ENCODE measurements around the gene ZFHX2. TPM values are rescaled to one million over a fixed set of nuclear protein-coding genes. Genes with fewer than 3 reads are reported as not detected.

ZFHX2 gene
- total RNA-seq, 2 donors from 2014 or later, result 12.8 to 15.4 TPM

DNA sequence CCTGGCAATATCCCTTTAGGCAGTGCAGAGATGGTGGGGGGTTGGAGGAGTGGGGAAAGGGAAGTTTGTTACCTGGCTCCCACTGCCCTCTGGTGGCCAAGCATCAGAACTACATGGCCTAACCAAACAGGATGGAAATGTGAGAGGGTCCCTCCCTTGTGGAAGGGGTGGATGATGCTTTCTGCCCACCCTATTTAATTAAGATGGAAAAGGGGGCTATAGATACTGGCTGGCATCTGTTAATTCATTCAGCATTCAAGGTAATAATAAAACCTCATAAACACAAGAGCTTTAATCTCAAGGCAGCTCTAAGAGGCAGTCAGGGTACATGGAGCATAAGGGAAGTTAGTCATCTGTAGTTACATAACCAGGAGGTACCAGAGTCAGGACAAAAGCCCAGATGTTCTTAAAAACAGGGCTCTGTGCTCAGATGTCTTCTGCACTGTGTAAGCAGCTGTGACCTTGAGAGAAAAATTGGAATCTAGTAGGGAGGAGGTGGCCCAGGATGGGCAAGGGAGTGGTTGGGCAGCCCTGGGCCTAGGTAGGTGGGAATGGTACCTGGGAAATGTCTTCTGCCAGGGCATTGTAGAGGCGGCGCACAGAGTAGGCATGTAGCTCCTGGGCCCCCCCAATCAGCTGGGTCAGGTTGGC is 11.4 kb upstream of the ZFHX2 start:
- Histone ChIP-seq H3K4me1 (ENCODE audit: control insufficient read depth, insufficient read depth, low read length) (no peaks in the 10 kb centered on the region), H3K4me3 (ENCODE audit: low read length) (no peak overlapping the region), H3K9me3 (ENCODE audit: control insufficient read depth, low read length) (no peaks in the 10 kb centered on the region), H3K36me3 (ENCODE audit: control insufficient read depth, insufficient read depth, low read length) (peaks cover 79% of the 10 kb centered on the region), H3K27me3 (ENCODE audit: control insufficient read depth, insufficient read depth, low read length, poor library complexity, severe bottlenecking) (no peaks in the 10 kb centered on the region), H3K27ac (ENCODE audit: low read depth, low read length) (no peak overlapping the region), H3K9ac (ENCODE audit: extremely low read depth, low read length, poor library complexity, severe bottlenecking) (no peak overlapping the region)
- WGBS, 2 experiments (ENCODE audit: insufficient coverage in 1 of 2, insufficient read length in 1 of 2), result 89% methylated on average over 2 of the region's 2 CpGs; no CpG with 5 or more reads in 1 of the 2 experiments
- no peaks in the 10 kb centered on the region for H3K27me3 Mint-ChIP-seq (ENCODE audit: insufficient read depth)
- H3K4me3 Mint-ChIP-seq, result no peak overlapping the region
- H3K27ac Mint-ChIP-seq, result no peak overlapping the region
- TF ChIP-seq, protein P1, sequence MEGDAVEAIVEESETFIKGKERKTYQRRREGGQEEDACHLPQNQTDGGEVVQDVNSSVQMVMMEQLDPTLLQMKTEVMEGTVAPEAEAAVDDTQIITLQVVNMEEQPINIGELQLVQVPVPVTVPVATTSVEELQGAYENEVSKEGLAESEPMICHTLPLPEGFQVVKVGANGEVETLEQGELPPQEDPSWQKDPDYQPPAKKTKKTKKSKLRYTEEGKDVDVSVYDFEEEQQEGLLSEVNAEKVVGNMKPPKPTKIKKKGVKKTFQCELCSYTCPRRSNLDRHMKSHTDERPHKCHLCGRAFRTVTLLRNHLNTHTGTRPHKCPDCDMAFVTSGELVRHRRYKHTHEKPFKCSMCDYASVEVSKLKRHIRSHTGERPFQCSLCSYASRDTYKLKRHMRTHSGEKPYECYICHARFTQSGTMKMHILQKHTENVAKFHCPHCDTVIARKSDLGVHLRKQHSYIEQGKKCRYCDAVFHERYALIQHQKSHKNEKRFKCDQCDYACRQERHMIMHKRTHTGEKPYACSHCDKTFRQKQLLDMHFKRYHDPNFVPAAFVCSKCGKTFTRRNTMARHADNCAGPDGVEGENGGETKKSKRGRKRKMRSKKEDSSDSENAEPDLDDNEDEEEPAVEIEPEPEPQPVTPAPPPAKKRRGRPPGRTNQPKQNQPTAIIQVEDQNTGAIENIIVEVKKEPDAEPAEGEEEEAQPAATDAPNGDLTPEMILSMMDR (conservative IDR thresholded peaks at IDR 0.05), result peak; percentile 92
- H3K36me3 Mint-ChIP-seq (ENCODE audit: low read depth), result peaks cover 59% of the 10 kb centered on the region
- no peaks in the 10 kb centered on the region for H3K9me3 Mint-ChIP-seq
- DNase-seq, result peak; percentile 89
- peaks cover 6% of the 10 kb centered on the region for H3K4me1 Mint-ChIP-seq

DNA sequence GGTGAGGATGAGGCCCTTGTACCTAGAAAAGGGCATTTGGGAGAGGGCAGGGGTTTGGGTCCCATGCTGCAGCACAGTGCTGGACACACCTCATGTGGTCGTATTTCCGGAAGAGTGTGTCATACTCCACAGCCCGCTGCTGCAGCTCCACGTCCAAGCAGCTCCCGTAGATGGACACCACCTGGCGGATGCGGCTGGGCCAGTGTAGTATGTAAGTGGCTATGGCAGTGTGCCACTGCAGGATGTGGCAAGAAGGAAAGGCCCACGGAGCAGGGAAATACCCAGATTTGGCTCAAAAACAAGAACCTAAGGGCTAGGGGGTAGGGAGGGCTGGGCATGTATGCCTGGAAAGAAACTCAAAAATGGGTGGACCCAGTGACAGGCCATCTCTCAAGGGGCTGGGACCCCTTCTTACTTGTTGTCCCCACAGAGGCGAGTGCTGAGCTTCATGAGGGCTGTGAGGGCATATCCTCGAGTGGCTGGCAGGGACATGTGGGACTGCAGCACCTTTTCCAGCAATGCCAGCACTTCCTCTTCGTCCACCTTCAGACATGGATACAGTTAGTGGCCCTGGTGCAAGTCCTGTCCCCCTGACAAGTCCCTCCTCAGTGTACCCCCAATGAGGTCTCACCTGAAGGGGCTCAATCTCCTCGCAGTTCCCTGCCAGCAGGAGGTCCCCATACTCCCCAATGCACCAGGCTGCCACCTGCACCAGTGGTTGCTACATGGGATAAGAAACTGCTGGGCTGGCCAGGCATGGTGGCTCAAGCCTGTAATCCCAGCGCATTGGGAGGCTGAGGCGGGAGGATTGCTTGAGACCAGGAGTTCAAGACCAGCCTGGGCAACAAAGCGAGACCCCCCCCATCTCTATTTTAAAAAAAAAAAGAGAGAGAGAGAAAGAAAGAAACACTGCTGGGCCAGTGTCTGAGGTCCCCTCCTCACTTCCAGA is 10.6 kb upstream of the ZFHX2 start:
- no peak overlapping the region for H3K27ac Mint-ChIP-seq
- no peak overlapping the region for H3K4me3 Mint-ChIP-seq

DNA sequence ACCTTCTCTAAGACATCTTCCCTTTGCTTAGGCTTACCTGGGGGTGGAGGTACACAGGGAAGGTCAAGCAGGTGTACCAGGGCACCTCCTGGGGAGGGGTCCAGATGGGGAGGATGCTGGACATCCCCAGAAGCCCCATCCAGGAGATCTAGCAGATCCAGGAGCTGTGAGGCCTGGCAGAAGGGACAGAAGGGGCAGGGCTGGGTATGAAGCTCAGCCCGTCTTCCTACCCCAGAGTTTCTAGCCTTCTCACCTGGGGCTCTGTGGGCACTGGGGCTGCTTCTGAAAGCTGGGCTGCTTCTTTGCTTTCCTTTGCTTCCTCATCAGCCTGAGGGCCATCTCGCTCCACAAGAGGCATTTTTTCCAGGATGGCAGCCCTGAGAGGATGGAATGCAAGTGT is 9.7 kb upstream of the ZFHX2 start:
- no peaks in the 10 kb centered on the region for H3K27me3 Mint-ChIP-seq (ENCODE audit: insufficient read depth)
- H3K4me3 Mint-ChIP-seq, result no peak overlapping the region
- no peaks in the 10 kb centered on the region for H3K9me3 ChIP-seq (ENCODE audit: control insufficient read depth, low read length)
- no peak overlapping the region for H3K9ac ChIP-seq (ENCODE audit: extremely low read depth, low read length, poor library complexity, severe bottlenecking)
- H3K4me1 ChIP-seq (ENCODE audit: control insufficient read depth, insufficient read depth, low read length), result no peaks in the 10 kb centered on the region
- peaks cover 11% of the 10 kb centered on the region for H3K4me1 Mint-ChIP-seq
- H3K27me3 ChIP-seq (ENCODE audit: control insufficient read depth, insufficient read depth, low read length, poor library complexity, severe bottlenecking), result no peaks in the 10 kb centered on the region
- H3K27ac Mint-ChIP-seq, result no peak overlapping the region
- H3K4me3 ChIP-seq (ENCODE audit: low read length), result no peak overlapping the region
- 87 to 90% methylated on average over 2 of the region's 2 CpGs for WGBS, 2 experiments (ENCODE audit: insufficient coverage in 1 of 2, insufficient read length in 1 of 2)
- peaks cover 58% of the 10 kb centered on the region for H3K36me3 Mint-ChIP-seq (ENCODE audit: low read depth)
- no peak for DNase-seq
- no peak overlapping the region for H3K27ac ChIP-seq (ENCODE audit: low read depth, low read length)
- H3K9me3 Mint-ChIP-seq, result no peaks in the 10 kb centered on the region
- peaks cover 82% of the 10 kb centered on the region for H3K36me3 ChIP-seq (ENCODE audit: control insufficient read depth, insufficient read depth, low read length)
- TF ChIP-seq, protein P1 (conservative IDR thresholded peaks at IDR 0.05), result no peak

More for the DNA sequence above, 10.6 kb upstream of the ZFHX2 start:
- peaks cover 9% of the 10 kb centered on the region for H3K4me1 Mint-ChIP-seq
- WGBS, 2 experiments (ENCODE audit: insufficient coverage in 1 of 2, insufficient read length in 1 of 2), result 93 to 96% methylated on average over 10 to 14 of the region's 15 CpGs
- H3K36me3 Mint-ChIP-seq (ENCODE audit: low read depth), result peaks cover 59% of the 10 kb centered on the region
- no peak for DNase-seq
- Histone ChIP-seq H3K36me3 (ENCODE audit: control insufficient read depth, insufficient read depth, low read length) (peaks cover 82% of the 10 kb centered on the region), H3K4me3 (ENCODE audit: low read length) (no peak overlapping the region), H3K4me1 (ENCODE audit: control insufficient read depth, insufficient read depth, low read length) (no peaks in the 10 kb centered on the region), H3K9me3 (ENCODE audit: control insufficient read depth, low read length) (no peaks in the 10 kb centered on the region), H3K27me3 (ENCODE audit: control insufficient read depth, insufficient read depth, low read length, poor library complexity, severe bottlenecking) (no peaks in the 10 kb centered on the region), H3K9ac (ENCODE audit: extremely low read depth, low read length, poor library complexity, severe bottlenecking) (no peak overlapping the region), H3K27ac (ENCODE audit: low read depth, low read length) (no peak overlapping the region)
- H3K9me3 Mint-ChIP-seq, result no peaks in the 10 kb centered on the region
- no peaks in the 10 kb centered on the region for H3K27me3 Mint-ChIP-seq (ENCODE audit: insufficient read depth)
- TF ChIP-seq, protein P1 (conservative IDR thresholded peaks at IDR 0.05), result no peak
